IPS-20b (cell line): ENCODE data around the gene SNCB.

Source experiments
- H3K27ac ChIP-seq: one replicate; pipeline ENCODE4 v1.5.1; 2013; ENCODE audit warnings: low read length
- H3K27me3 ChIP-seq: 2 replicates; pipeline ENCODE4 v1.6.1; 2013; ENCODE audit warnings: mild to moderate bottlenecking, low read length, inconsistent platforms; ENCODE audit not compliant: insufficient read depth
- H3K36me3 ChIP-seq: 2 replicates; pipeline ENCODE4 v1.6.1; 2013; ENCODE audit warnings: low read depth, mild to moderate bottlenecking, inconsistent platforms, low read length, moderate library complexity; ENCODE audit not compliant: insufficient read depth
- H3K4me1 ChIP-seq: 2 replicates; pipeline ENCODE4 v1.6.1; 2013; ENCODE audit warnings: mild to moderate bottlenecking, control low read depth, inconsistent platforms, low read length, moderate library complexity; ENCODE audit not compliant: insufficient read depth
- H3K4me3 ChIP-seq: 2 replicates; pipeline ENCODE4 v1.5.1; 2013; ENCODE audit warnings: mild to moderate bottlenecking, low read length, inconsistent platforms
- H3K9ac ChIP-seq: 2 replicates; pipeline ENCODE4 v1.6.1; 2013; ENCODE audit warnings: low read depth, mild to moderate bottlenecking, inconsistent platforms, low read length, moderate library complexity
- H3K9me3 ChIP-seq: 2 replicates; pipeline ENCODE4 v1.6.1; 2013; ENCODE audit warnings: mild to moderate bottlenecking, low read depth, low read length, inconsistent platforms; ENCODE audit not compliant: insufficient read depth

SNCB gene

DNA sequence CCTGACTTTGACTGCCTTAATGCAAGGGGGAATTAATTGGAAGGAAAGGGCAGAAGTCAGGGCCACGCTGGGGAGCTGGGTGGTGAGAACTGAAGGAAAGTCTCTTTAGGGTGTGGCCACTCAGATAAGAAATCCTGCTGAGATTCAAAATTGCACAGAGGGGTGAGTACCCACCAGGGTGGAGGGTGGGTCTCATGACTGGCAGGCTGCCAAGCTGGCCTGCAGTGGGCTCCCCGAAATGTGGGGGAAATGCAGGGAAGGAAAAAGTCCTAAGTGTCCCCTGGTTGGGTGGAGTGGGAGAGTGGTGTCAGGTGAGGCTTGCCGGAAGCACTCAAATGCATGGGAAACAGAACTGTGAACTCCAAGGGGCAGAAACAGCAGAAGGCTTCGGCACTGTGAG, 41.1 kb upstream of the SNCB start:
- H3K27me3 ChIP-seq, result peaks cover 4% of the 10 kb centered on the region; the same call in 1 of the 2 replicates
- no peak overlapping the region for H3K27ac ChIP-seq
- H3K4me3 ChIP-seq, result no peak overlapping the region
- H3K9me3 ChIP-seq, result no peaks in the 10 kb centered on the region
- peaks cover 6% of the 10 kb centered on the region; the same call in 1 of the 2 replicates for H3K4me1 ChIP-seq
- no peak overlapping the region; the same call in 1 of the 2 replicates for H3K9ac ChIP-seq
- H3K36me3 ChIP-seq, result no peaks in the 10 kb centered on the region

DNA sequence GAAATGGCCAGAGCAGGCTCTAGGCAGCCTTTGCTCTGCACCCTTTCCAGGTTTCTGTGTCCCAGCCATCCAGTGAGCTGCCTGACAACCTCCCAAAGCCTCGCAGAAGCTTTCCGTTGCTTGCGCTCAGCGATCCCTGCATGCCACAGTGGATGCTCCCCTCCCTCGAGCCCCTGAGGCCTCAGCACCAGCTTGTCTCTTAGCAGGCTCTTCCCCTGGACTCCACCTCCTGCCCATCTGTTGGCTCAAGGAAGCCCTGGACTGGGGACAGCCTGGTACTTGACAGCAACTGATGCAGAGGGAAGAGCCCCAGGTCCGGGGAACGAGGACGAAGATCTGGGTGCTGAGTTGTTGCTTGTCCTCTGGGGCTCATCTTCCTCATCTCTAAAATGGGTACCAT, 40.1 kb upstream of the SNCB start:
- H3K4me1 ChIP-seq, result peaks cover 6% of the 10 kb centered on the region; the same call in 1 of the 2 replicates
- no peaks in the 10 kb centered on the region for H3K36me3 ChIP-seq
- H3K9me3 ChIP-seq, result no peaks in the 10 kb centered on the region
- H3K4me3 ChIP-seq, result no peak overlapping the region
- H3K27me3 ChIP-seq, result 0 out of 2 replicates have a peak, but pooled peaks cover 4% of the 10 kb centered on the region
- no peak overlapping the region for H3K9ac ChIP-seq
- H3K27ac ChIP-seq, result no peak overlapping the region

- Histone ChIP-seq H3K27ac (no peak overlapping the region), H3K9ac (no peak overlapping the region), H3K4me3 (no peak overlapping the region), H3K9me3 (no peaks in the 10 kb centered on the region), H3K4me1 (peaks cover 13% of the 10 kb centered on the region; the same call in 1 of the 2 replicates), H3K36me3 (no peaks in the 10 kb centered on the region), H3K27me3 (0 out of 2 replicates have a peak, but pooled peaks cover 8% of the 10 kb centered on the region)
Measured at GRCh38 chr5:176667637-176668036, 37.3 kb upstream of the SNCB start.

DNA sequence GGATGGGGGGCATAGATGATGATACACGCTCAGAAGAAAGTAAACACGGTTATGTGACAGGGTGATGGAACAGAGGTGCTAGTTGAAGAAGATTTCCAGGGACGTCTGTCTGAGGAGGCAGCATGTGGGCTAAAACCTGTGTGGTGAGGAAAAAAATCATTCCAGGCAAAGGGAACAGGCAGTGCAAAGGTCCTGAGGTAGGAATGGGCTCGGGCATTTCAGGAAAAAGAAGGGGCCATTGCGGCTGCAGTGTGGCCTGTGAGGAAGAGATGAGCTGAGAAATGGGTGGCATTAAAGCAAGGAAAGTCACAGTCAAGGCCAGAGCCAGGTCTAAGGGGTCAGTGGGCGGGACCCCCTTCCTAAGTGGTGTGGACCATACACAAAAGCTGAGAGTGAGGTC, 35.2 kb upstream of the SNCB start:
- Histone ChIP-seq H3K9ac (no peak overlapping the region), H3K9me3 (no peaks in the 10 kb centered on the region), H3K36me3 (no peaks in the 10 kb centered on the region), H3K4me3 (no peak overlapping the region), H3K4me1 (peaks cover 7% of the 10 kb centered on the region; the same call in 1 of the 2 replicates), H3K27ac (no peak overlapping the region), H3K27me3 (0 out of 2 replicates have a peak, but pooled peaks cover 4% of the 10 kb centered on the region)

DNA sequence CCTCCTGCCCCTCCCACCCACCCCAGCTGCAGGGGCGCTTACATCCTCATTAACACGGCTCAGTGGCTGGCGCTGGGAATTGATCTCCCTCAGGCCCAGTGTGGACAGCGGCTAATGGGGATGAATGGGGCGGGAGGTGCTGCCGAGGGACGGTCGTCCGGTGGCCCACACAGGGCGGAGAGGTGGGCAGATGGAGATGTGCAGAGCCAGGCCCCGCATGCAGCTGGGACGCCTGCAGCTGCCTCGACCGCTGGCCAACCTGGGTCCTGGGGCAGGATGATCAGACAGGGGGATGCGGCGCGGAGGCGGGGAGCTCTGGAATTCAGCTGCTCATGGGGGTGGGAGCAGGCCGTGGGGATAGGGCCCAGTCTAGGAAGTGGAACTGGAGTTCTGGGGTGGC, 34.6 kb upstream of the SNCB start:
- Histone ChIP-seq H3K4me3 (no peak overlapping the region), H3K36me3 (no peaks in the 10 kb centered on the region), H3K9me3 (no peaks in the 10 kb centered on the region), H3K4me1 (peaks cover 7% of the 10 kb centered on the region; the same call in 1 of the 2 replicates), H3K9ac (no peak overlapping the region), H3K27ac (no peak overlapping the region), H3K27me3 (0 out of 2 replicates have a peak, but pooled peaks cover 4% of the 10 kb centered on the region)

DNA sequence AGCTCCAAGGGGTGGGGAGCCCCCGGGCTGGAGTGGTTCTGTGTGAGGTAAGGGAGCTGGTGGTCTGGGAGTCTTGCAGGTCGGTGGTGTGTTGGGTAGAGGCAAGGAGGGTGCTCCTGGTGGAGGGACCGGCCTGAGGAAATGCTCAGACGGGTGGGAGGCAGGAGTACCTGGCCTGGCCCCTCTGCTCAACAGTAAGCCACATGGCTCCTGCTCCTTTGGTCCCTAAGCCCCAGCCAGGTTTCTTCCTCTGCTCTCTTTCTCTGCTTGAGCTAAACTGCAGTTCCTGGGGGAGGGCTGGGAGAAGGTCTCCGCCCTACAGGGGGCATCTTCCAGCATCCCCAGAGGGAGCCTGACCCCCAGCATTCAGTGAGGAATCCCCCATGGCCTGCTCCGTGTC, 34.1 kb upstream of the SNCB start:
- no peak overlapping the region for H3K27ac ChIP-seq
- H3K4me1 ChIP-seq, result peaks cover 7% of the 10 kb centered on the region; the same call in 1 of the 2 replicates
- H3K27me3 ChIP-seq, result 0 out of 2 replicates have a peak, but pooled peaks cover 4% of the 10 kb centered on the region
- no peaks in the 10 kb centered on the region for H3K36me3 ChIP-seq
- H3K9me3 ChIP-seq, result no peaks in the 10 kb centered on the region
- H3K9ac ChIP-seq, result no peak overlapping the region
- no peak overlapping the region for H3K4me3 ChIP-seq

GRCh38 chr5:176663566-176663965, 33.2 kb upstream of the SNCB start:
- 0 out of 2 replicates have a peak, but pooled peaks cover 4% of the 10 kb centered on the region for H3K27me3 ChIP-seq

DNA sequence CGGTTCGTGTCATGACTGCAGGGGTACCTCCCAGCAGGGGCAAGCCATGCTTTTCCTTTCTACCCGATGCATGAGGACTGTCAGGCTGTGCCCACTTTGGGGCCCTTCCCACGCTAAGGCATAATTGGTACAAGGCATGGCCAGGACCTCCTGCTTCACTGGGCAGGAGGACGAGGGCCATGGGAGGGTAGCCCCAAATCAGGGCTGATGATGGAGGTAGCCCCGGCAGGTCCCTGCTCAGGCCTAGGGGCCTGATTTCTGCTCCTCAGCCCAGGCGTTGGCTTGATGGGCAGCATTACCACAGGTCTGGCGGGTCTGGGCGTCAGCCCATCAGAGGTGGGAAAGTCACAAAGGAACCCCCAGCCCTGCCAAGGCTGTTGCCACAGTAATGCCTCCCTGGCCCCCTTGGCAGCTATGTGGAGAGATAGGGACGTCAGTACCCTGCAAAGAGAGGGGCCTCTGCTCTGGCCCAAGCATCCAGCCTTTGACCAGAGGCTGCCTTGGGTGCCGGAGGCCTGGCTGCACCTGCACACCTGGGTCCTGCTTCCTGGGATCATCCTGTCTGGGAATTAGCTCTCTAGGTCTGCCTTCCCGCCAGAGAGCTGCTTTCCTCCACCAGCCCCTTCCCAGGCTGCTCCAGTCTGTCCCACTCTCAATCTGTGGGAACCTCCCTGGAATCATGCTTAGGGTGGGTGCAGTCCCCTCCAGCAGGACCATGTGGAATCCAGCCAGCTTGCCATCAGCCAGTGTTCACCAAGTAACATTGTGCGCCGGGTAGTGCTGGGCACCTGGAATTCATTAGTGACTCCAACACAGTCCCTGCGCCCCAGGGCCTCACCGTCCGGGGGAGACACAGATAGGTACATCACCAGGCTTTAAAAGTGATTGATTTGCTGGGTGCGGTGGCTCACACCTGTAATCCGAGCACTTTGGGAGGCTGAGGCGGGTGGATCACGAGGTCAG, 32.3 kb upstream of the SNCB start:
- H3K27me3 ChIP-seq, result 0 out of 2 replicates have a peak, but pooled peaks cover 4% of the 10 kb centered on the region
- no peak overlapping the region for H3K9ac ChIP-seq
- no peak overlapping the region for H3K27ac ChIP-seq
- H3K4me3 ChIP-seq, result no peak overlapping the region
- no peaks in the 10 kb centered on the region for H3K36me3 ChIP-seq
- H3K9me3 ChIP-seq, result no peaks in the 10 kb centered on the region
- H3K4me1 ChIP-seq, result peaks cover 7% of the 10 kb centered on the region; the same call in 1 of the 2 replicates

More at GRCh38 chr5:176663566-176663965, 33.2 kb upstream of the SNCB start:
- H3K27ac ChIP-seq, result no peak overlapping the region
- no peak overlapping the region for H3K9ac ChIP-seq
- H3K4me1 ChIP-seq, result peaks cover 7% of the 10 kb centered on the region; the same call in 1 of the 2 replicates
- no peaks in the 10 kb centered on the region for H3K36me3 ChIP-seq
- H3K4me3 ChIP-seq, result no peak overlapping the region
- H3K9me3 ChIP-seq, result no peaks in the 10 kb centered on the region

GRCh38 chr5:176661676-176662075, 31.3 kb upstream of the SNCB start:
- Histone ChIP-seq H3K9ac (no peak overlapping the region), H3K4me3 (no peak overlapping the region), H3K9me3 (no peaks in the 10 kb centered on the region)

DNA sequence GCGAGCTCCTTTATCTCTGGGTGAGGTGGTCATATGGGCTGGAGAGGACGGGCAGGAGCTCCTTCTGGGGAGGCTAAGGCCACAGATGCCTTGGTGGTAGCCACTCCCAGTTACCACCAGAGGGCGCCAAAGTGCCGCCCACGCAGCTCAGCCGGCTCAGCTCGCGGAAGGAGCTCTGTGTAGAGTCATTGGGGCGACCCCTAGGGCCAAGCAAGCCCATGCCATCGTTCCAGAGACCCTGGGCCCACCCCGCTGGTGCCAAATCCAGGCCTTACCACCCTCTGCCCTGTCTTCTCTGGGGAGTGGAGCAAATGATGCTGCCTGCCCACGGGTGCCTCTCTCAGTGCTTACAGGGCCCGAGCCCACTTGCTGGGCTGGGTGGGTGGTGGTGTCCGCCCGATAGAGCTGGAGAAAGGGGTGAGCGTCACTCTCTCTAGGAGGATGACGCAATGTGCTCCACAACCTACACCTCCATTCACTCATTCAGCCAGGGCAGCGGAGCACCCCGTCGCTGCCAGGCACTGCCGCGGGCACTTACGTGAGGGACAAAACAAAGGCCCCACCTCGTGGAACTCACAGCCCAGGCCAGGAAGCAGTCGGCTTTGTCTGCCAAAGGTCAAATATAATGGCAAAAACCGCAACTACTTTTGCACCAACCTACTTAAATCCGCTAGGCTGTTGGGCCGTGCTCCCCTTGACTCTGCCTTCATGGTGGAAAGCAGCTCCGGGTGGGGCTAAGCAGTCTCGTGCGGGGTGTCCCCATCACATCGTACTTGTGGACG, 30.7 kb upstream of the SNCB start:
- Histone ChIP-seq H3K9me3 (no peaks in the 10 kb centered on the region), H3K27ac (no peak overlapping the region), H3K9ac (no peak overlapping the region), H3K4me3 (no peak overlapping the region), H3K27me3 (0 out of 2 replicates have a peak, but pooled peaks cover 4% of the 10 kb centered on the region), H3K4me1 (peaks cover 7% of the 10 kb centered on the region; the same call in 1 of the 2 replicates), H3K36me3 (no peaks in the 10 kb centered on the region)

More at GRCh38 chr5:176661676-176662075, 31.3 kb upstream of the SNCB start:
- Histone ChIP-seq H3K27me3 (0 out of 2 replicates have a peak, but pooled peaks cover 4% of the 10 kb centered on the region), H3K4me1 (peaks cover 7% of the 10 kb centered on the region; the same call in 1 of the 2 replicates), H3K27ac (no peak overlapping the region), H3K36me3 (no peaks in the 10 kb centered on the region)

DNA sequence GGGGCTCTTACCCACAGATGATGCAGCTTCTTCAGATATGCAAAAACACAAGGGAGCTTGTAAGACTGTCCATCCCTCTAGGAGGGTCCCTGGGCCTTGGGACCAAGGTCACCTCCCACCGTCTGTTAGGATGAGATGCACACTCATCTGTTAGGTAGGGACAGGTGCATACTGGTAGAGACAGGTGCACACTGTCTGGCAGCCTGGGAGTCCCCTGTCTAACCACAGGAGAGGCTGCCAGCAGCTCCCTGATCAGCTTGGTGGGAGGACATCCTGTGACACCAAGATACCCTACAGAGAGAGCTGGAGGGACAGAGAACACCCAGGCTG, 30.2 kb upstream of the SNCB start:
- Histone ChIP-seq H3K27me3 (0 out of 2 replicates have a peak, but pooled peaks cover 4% of the 10 kb centered on the region), H3K27ac (no peak overlapping the region), H3K4me1 (peaks cover 7% of the 10 kb centered on the region; the same call in 1 of the 2 replicates), H3K36me3 (no peaks in the 10 kb centered on the region), H3K4me3 (no peak overlapping the region), H3K9me3 (no peaks in the 10 kb centered on the region), H3K9ac (no peak overlapping the region)
